K562 (cell line): ENCODE results near the gene TUBB2A. TPM values are rescaled to one million over a fixed set of nuclear protein-coding genes. Genes with fewer than 3 reads are reported as not detected.

Experiments
- AFF4 ChIP-seq: sonication (generic); formaldehyde crosslinking; IDR thresholded peaks from 2 replicates; pipeline ENCODE4 v1.8.0; 2023; ENCODE audit warnings: mild to moderate bottlenecking, missing genetic modification reagents
- DACH1 ChIP-seq: fragments of 450-650 bp; IDR thresholded peaks from 2 replicates; pipeline ENCODE4 v1.6.1; 2018; ENCODE audit not compliant: partially characterized antibody
- HDGF ChIP-seq: fragments of 450-650 bp; IDR thresholded peaks from 2 replicates; pipeline ENCODE4 v1.6.1; 2016
- JUNB ChIP-seq: fragments of 450-650 bp; formaldehyde crosslinking; conservative IDR thresholded peaks from 2 replicates; pipeline ENCODE4 v1.4.0; 2020; ENCODE audit warnings: mild to moderate bottlenecking
- KAT7 ChIP-seq: sonication (generic); formaldehyde crosslinking; IDR thresholded peaks from 2 replicates; pipeline ENCODE4 v1.8.0; 2022; ENCODE audit warnings: missing genetic modification reagents, mild to moderate bottlenecking, borderline replicate concordance
- KLF13 ChIP-seq: fragments of 450-650 bp; IDR thresholded peaks from 2 replicates; pipeline ENCODE4 v1.6.1; 2016; ENCODE audit warnings: missing genetic modification characterization, low read depth, mild to moderate bottlenecking, missing compliant biosample characterization, moderate library complexity, borderline replicate concordance
- PRDM10 ChIP-seq: fragments of 450-650 bp; IDR thresholded peaks from 2 replicates; pipeline ENCODE4 v1.6.1; 2018; ENCODE audit not compliant: partially characterized antibody
- RFX1 ChIP-seq: fragments of 450-650 bp; IDR thresholded peaks from 2 replicates; pipeline ENCODE4 v1.6.1; 2016; ENCODE audit warnings: mild to moderate bottlenecking, moderate library complexity
- SMARCC2 ChIP-seq: fragments of 450-650 bp; IDR thresholded peaks from 2 replicates; pipeline ENCODE4 v1.6.1; 2017; ENCODE audit warnings: antibody characterized with exemption, moderate library complexity, mild to moderate bottlenecking, low read depth
- SMARCE1 ChIP-seq: fragments of 450-650 bp; IDR thresholded peaks from 2 replicates; pipeline ENCODE4 v1.7.1; 2016; ENCODE audit warnings: mild to moderate bottlenecking
- TCFL5 ChIP-seq: fragments of 250-450 bp; sonication (Bioruptor Pico); conservative IDR thresholded peaks from 2 replicates; pipeline ENCODE4 v1.6.1; 2021; ENCODE audit warnings: mild to moderate bottlenecking, moderate library complexity, matching md5 sums
- TEAD4 ChIP-seq, 2 experiments: sonication (generic) in 1 of 2; formaldehyde crosslinking in 1 of 2; IDR thresholded peaks; 2 replicates each; pipeline versions ENCODE4 v1.6.1 to v1.8.0; 2012 to 2022; ENCODE audit warnings: borderline replicate concordance in 1 of 2, inconsistent platforms in 1 of 2, low read length in 1 of 2, mild to moderate bottlenecking in 1 of 2, missing genetic modification reagents in 1 of 2
- ZBTB9 ChIP-seq: fragments of 450-650 bp; formaldehyde crosslinking; IDR thresholded peaks from 2 replicates; pipeline ENCODE4 v1.4.0; 2020; ENCODE audit warnings: mild to moderate bottlenecking, moderate library complexity
- ZNF696 ChIP-seq: fragments of 250-450 bp; sonication (Bioruptor Pico); conservative IDR thresholded peaks from 2 replicates; pipeline ENCODE4 v1.4.0; 2020; ENCODE audit warnings: mild to moderate bottlenecking, moderate library complexity
- polyA plus RNA-seq, 8 experiments: library from polyadenylated mRNA; depleted of rRNA in 4 of 8; stranded (reverse) in 5 of 8; unstranded in 3 of 8; fragments of >200 nt; fragmentation: Nextera tagmentation in 2 of 8; fragmentation: Illumina TruSeq in 1 of 8; extraction: Ambion mirVana in 2 of 8; extraction: Trizol in 1 of 8; gene quantifications; 2 replicates each; pipeline versions ENCODE4 v1.2.1 to v1.2.3, GENCODE V29; 2011 to 2014; ENCODE audit warnings: inconsistent platforms in 1 of 8, missing spikeins in 1 of 8
- total RNA-seq, 7 experiments: library from RNA; depleted of rRNA in 6 of 7; stranded (reverse); fragments of >200 nt in 6 of 7; fragmentation: Illumina TruSeq in 2 of 7; extraction: Trizol in 2 of 7; gene quantifications; 2 replicates each; pipeline versions ENCODE4 v1.2.1 to v1.2.3, GENCODE V29; 2011 to 2021; ENCODE audit warnings: low replicate concordance in 1 of 7
- TF ChIP-seq, protein P1 (sequence below): fragments of 250-450 bp; sonication (Bioruptor Pico); IDR thresholded peaks from 2 replicates; pipeline ENCODE4 v1.4.0; 2020

Gene TUBB2A
- total and polyA plus RNA-seq, 9 of the 15 experiments (the other 6 are each of a cell fraction or from before 2014, with no cell fraction given) = 3.6 to 92.1 (median 45.6) TPM

GRCh38 chr6:3118353-3119039 lies 38.8 kb downstream of the TUBB2A start, which contains the start of gene BPHL (continued):
- TF ChIP-seq ZBTB9 (CRISPR knock-in tag) (no peak; the same call in 1 of the 2 replicates), TEAD4 (IDR thresholded peaks at IDR 0.05; ENCODE audit: low read length) (0 out of 2 replicates have a peak, but pooled peaks have one; percentile 3), TEAD4 (CRISPR knock-in tag; IDR thresholded peaks at IDR 0.05; ENCODE audit: borderline replicate concordance) (no peak), HDGF (peak; percentile 90; the same call in 1 of the 2 replicates), AFF4 (CRISPR knock-in tag) (0 out of 2 replicates have a peak, but pooled peaks have one; percentile 80), KLF13 (tag) (peak; percentile 92; the same call in 1 of the 2 replicates), PRDM10 (peak; percentile 31), SMARCE1 (no peak), KAT7 (CRISPR knock-in tag) (no peak; the same call in 1 of the 2 replicates), SMARCC2 (no peak; the same call in 1 of the 2 replicates), RFX1 (peak; percentile 77), ZNF696 (no peak), TCFL5 (CRISPR knock-in tag) (no peak), JUNB (CRISPR knock-in tag) (no peak), DACH1 (no peak)
- TF ChIP-seq, protein P1, sequence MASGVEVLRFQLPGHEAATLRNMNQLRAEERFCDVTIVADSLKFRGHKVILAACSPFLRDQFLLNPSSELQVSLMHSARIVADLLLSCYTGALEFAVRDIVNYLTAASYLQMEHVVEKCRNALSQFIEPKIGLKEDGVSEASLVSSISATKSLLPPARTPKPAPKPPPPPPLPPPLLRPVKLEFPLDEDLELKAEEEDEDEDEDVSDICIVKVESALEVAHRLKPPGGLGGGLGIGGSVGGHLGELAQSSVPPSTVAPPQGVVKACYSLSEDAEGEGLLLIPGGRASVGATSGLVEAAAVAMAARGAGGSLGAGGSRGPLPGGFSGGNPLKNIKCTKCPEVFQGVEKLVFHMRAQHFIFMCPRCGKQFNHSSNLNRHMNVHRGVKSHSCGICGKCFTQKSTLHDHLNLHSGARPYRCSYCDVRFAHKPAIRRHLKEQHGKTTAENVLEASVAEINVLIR (CRISPR knock-in tag) = no peak
